Kidney (tissue), 14 donors: ENCODE data around the gene HOXA13. TPM values are rescaled to one million over a fixed set of nuclear protein-coding genes. Genes with fewer than 3 reads are reported as not detected.

Experiments
- DNase-seq, 5 donors: peaks; one replicate each; pipeline ENCODE4 v3.0.0-alpha.2; 2013 to 2020
- FAIRE-seq: peaks from 2 replicates; lab custom pipeline; 2012; peaks lifted over from hg19 to GRCh38; lab: Jason Lieb, UNC
- H3K27ac ChIP-seq, 2 donors: one replicate each; pipeline ENCODE4 v1.7.0; 2013; ENCODE audit warnings: low read depth in 2 of 2, low read length in 2 of 2, inconsistent platforms in 1 of 2
- H3K27me3 ChIP-seq: one replicate; pipeline ENCODE4 v1.7.1; 2013; ENCODE audit warnings: low read length, inconsistent platforms; ENCODE audit not compliant: control insufficient read depth, insufficient read depth
- H3K36me3 ChIP-seq, 3 donors: one replicate each; pipeline versions ENCODE4 v1.7.0 to v1.7.1; 2013; ENCODE audit warnings: low read length in 3 of 3, control low read depth in 1 of 3, inconsistent platforms in 1 of 3; ENCODE audit not compliant: insufficient read depth in 3 of 3, control insufficient read depth in 2 of 3
- H3K4me1 ChIP-seq, 3 donors: one replicate each; pipeline versions ENCODE4 v1.7.0 to v1.7.1; 2013; ENCODE audit warnings: low read length in 3 of 3, inconsistent platforms in 1 of 3, low read depth in 1 of 3; ENCODE audit not compliant: control insufficient read depth in 2 of 3, insufficient read depth in 2 of 3
- H3K4me3 ChIP-seq, 3 donors: one replicate each; pipeline versions ENCODE4 v1.7.0 to v1.8.1; 2013; ENCODE audit warnings: low read length in 3 of 3, control low read depth in 1 of 3, inconsistent platforms in 1 of 3
- H3K9ac ChIP-seq, 3 donors: one replicate each; pipeline versions ENCODE4 v1.7.0 to v1.7.1; 2013; ENCODE audit warnings: low read length in 3 of 3, control low read depth in 1 of 3, inconsistent platforms in 1 of 3
- H3K9me3 ChIP-seq, 3 donors: one replicate each; pipeline versions ENCODE4 v1.7.0 to v1.7.1; 2013; ENCODE audit warnings: low read length in 3 of 3, control low read depth in 1 of 3, inconsistent platforms in 1 of 3; ENCODE audit not compliant: control insufficient read depth in 2 of 3, insufficient read depth in 1 of 3
- CTCF ChIP-seq: IDR thresholded peaks from 3 replicates; pipeline ENCODE4 v1.5.1; 2012; ENCODE audit warnings: mild to moderate bottlenecking, moderate library complexity, borderline replicate concordance; ENCODE audit not compliant: insufficient read depth; ENCODE audit errors: extremely low read depth
- intact Hi-C: fragments of 100-400 bp; cut with DNase I; formaldehyde crosslinking; loops from one replicate; pipeline ENCODE4 v1.11.1; 2022
- polyA plus RNA-seq: library from polyadenylated mRNA; stranded (reverse); fragments of 350-450 nt; fragmentation: Illumina TruSeq; extraction: RNeasy Lipid Tissue Mini Kit (QIAGEN cat#74804); gene quantifications from one replicate; pipeline ENCODE4 v1.2.3, GENCODE V29; 2014; ENCODE audit warnings: low read depth, low replicate concordance; ENCODE audit not compliant: insufficient read depth
- total RNA-seq: library from RNA; stranded (reverse); fragmentation: NEBNext Ultra II Directional; extraction: Animal tissue kit (Norgen Biotek cat#: 25700); gene quantifications from one replicate; pipeline ENCODE4 v1.2.1, GENCODE V29; 2021
- donor health status: control.
- donor health status: control.
- donor health status: control.
- donor health status: control.
- donor health status: control.
- donor health status: DM: yes; HTN: yes; CAD: no.
- donor health status: Normal renal cell carcinoma (clear cell type).

HOXA13 gene
- total and polyA plus RNA-seq, 2 donors from 2014 or later = 0.17 to 0.44 TPM

- TF ChIP-seq CTCF = no peak
- intact Hi-C loops = loop anchor here (10.0 kb wide), 1 partner anchor 1323 kb away; no protein-coding TSS in a partner anchor
- no peaks in the 10 kb centered on the region for H3K9me3 ChIP-seq
- H3K9ac ChIP-seq = peak overlapping the region; percentile 56 to 63 (median 58)
- H3K27ac ChIP-seq = peak overlapping the region; percentile 61 to 78
- peak overlapping the region; percentile 49 to 86 (median 67) for H3K4me3 ChIP-seq
- FAIRE-seq (no peak), DNase-seq (peak in 2 of 5 donors; percentile 33 to 40)
- H3K4me1 ChIP-seq = peaks cover 0 to 4% (median 0%) of the 10 kb centered on the region in 3 donors
- H3K36me3 ChIP-seq = no peaks in the 10 kb centered on the region
- no peaks in the 10 kb centered on the region for H3K27me3 ChIP-seq
Measured at GRCh38 chr7:27177795-27178320, 22.0 kb downstream of the HOXA13 start.

- peak in 4 of 5 donors; percentile 40 to 61 (median 56) for DNase-seq
- Histone ChIP-seq H3K36me3 (no peaks in the 10 kb centered on the region), H3K27me3 (no peaks in the 10 kb centered on the region), H3K27ac (peak overlapping the region; percentile 61 to 78), H3K4me1 (peaks cover 0 to 4% (median 0%) of the 10 kb centered on the region in 3 donors), H3K9me3 (no peaks in the 10 kb centered on the region), H3K9ac (peak overlapping the region; percentile 56 to 63 (median 58)), H3K4me3 (peak overlapping the region; percentile 49 to 86 (median 67))
- no peak for FAIRE-seq
- TF ChIP-seq CTCF = no peak
- intact Hi-C loops = loop anchor here (10.0 kb wide), 1 partner anchor 1322 kb away; no protein-coding TSS in a partner anchor
Measured at GRCh38 chr7:27176962-27177794, 22.7 kb downstream of the HOXA13 start.

- Histone ChIP-seq H3K9me3 (no peaks in the 10 kb centered on the region), H3K27me3 (no peaks in the 10 kb centered on the region), H3K27ac (peak overlapping the region; percentile 78 to 82), H3K4me1 (peaks cover 0 to 4% (median 0%) of the 10 kb centered on the region in 3 donors), H3K36me3 (no peaks in the 10 kb centered on the region), H3K4me3 (peak overlapping the region; percentile 5 to 86 (median 67)), H3K9ac (peak overlapping the region in 2 of 3 donors; percentile 16 to 56)
- no peak for TF ChIP-seq CTCF
- intact Hi-C loops = loop anchor here (10.0 kb wide), 1 partner anchor 1322 kb away; no protein-coding TSS in a partner anchor
- DNase-seq (no peak), FAIRE-seq (no peak)
Measured at GRCh38 chr7:27176524-27176845, 23.4 kb downstream of the HOXA13 start.
